ENCODE data around the gene S100A3.
"Not testable (repeated sequence)": the region's sequence is repeated elsewhere in the genome, so short reads cannot be mapped to it uniquely, and the experiment has no call there.

S100A3 gene

DNA sequence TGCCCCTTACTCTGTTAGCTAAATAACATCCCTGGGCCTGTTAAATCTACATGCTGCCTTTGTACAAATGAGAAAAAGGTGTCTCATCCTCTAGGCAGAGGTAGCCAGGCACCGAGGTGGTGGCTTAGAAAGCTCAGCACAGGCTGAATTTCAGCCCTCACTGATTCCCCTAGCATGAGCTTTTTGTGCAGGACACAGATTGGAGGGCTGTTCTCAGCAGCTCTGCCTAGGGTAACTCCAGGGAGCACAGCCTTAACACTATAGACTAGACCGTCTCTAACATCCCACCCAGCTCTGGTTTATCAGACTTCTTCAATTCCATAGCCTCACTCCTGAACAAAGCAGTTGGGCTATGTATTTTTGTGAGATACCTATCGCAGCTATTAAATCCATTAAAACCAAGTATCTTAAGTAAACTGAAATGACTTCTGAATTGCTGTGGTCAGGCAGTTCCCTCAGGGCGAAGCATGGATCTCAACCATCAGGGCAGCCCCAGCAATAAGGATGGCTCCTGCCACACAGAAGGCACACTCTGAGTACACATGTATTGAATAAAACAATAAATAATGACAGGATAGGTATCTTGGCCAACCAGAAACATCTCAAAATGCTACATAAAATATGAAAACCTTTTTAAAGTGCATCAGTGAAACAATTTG is 28.1 kb downstream of the S100A3 start:
- Histone ChIP-seq H3K36me3 (no peaks in the 10 kb centered on the region), H4K20me1 (no peaks in the 10 kb centered on the region), H3K27me3 (no peaks in the 10 kb centered on the region), H3K27ac (peak overlapping the region in 5 of 11 experiments; percentile 0 to 35 (median 22); a peak in 5 of 22 replicates), H3K9me3 (replicated peaks in 1 of 11) (peaks cover 0 to 11% (median 3%) of the 10 kb centered on the region in 11 experiments; a peak in 9 of 22 replicates), H3K4me3 (no peak overlapping the region), H3K9ac (0 out of 22 replicates have a peak overlapping the region, but pooled peaks of 1 of the 11 experiments have one; percentile 9), H3K4me2 (peak overlapping the region in 3 of 11 experiments; percentile 32 to 39 (median 37); a peak in 5 of 22 replicates), H3K4me1 (peaks cover 14 to 67% (median 47%) of the 10 kb centered on the region in 10 experiments)
- no peak for TF ChIP-seq Cebpa-rat (IDR thresholded peaks at IDR 0.05)

GRCh38 chr1:153520137-153520691 is 28.8 kb downstream of the S100A3 start:
- not testable (repeated sequence) for H3K4me3 ChIP-seq, H3K9ac ChIP-seq, H3K27me3 ChIP-seq, H4K20me1 ChIP-seq, H3K36me3 ChIP-seq
- Histone ChIP-seq H3K9me3 (replicated peaks in 1 of 11) (peaks cover 0 to 11% (median 3%) of the 10 kb centered on the region in 11 experiments; a peak in 9 of 22 replicates), H3K4me1 (peaks cover 21 to 69% (median 51%) of the 10 kb centered on the region in 10 experiments), H3K4me2 (peak overlapping the region in 4 of 11 experiments; percentile 18 to 92 (median 36); a peak in 6 of 22 replicates), H3K27ac (peak overlapping the region in 3 of 11 experiments; percentile 22 to 35 (median 25); a peak in 3 of 22 replicates)

GRCh38 chr1:153519242-153519641 is 29.8 kb downstream of the S100A3 start:
- Histone ChIP-seq H3K9ac (peak overlapping the region in 3 of 11 experiments; percentile 38 to 55 (median 54); a peak in 6 of 22 replicates), H3K4me1 (peaks cover 26 to 75% (median 60%) of the 10 kb centered on the region in 10 experiments), H3K4me2 (peak overlapping the region in 10 of 11 experiments; percentile 1 to 97 (median 74); a peak in 16 of 22 replicates), H3K36me3 (no peaks in the 10 kb centered on the region), H3K27ac (peak overlapping the region in 8 of 11 experiments; percentile 18 to 83 (median 72); a peak in 15 of 22 replicates), H4K20me1 (no peaks in the 10 kb centered on the region), H3K9me3 (replicated peaks in 1 of 11) (peaks cover 0 to 11% (median 3%) of the 10 kb centered on the region in 11 experiments; a peak in 9 of 22 replicates), H3K4me3 (peak overlapping the region in 1 of 10 experiments; percentile 41; a peak in 1 of 20 replicates), H3K27me3 (no peaks in the 10 kb centered on the region)
- TF ChIP-seq Cebpa-rat (IDR thresholded peaks at IDR 0.05), result no peak

DNA sequence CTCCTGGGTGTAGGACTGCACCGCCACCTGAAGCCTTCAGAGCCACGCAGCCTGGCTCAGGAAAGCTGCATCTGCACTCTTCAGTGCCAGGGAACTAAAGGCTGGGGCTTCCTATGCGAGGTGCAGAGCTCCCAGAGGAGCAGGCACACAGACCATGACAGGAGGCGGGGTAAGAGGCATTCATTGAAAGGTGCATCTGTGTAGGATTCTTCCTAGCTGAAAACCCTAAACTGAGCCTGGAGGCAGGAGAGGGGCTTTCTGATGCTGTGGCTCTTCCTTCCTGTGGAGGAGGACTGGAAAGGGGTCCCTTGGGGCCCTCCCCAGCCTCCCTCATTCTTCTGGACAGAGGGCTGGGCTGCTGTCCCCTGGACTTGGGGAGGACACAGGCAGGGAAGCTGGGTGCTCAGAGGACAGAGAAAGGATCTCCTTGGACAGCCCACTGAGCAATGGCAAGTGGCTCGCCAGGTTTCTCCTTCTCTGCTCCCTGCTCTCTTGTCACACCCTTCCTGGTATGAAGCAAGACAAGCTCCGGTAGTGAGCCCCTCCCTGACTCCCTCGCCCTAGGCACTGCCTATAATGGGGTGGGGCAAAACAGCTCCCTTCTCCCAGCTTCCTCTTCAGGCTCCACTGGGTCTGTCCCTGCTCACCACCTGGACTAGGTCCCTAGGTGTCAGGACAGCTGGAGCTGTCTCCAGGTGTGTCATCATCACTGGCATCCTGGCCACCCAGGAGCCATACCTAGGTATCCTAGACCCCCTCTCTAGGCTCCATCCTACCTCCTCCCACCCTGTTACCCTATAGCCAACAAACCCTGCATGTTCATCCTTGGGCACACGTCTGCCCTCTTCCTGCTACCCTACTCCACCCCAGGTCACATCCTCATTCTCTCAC is 33.3 kb downstream of the S100A3 start:
- Histone ChIP-seq H3K27me3 (no peaks in the 10 kb centered on the region), H3K4me3 (peak overlapping the region in 5 of 10 experiments; percentile 19 to 52 (median 35); a peak in 8 of 20 replicates), H3K27ac (peak overlapping the region in 10 of 11 experiments; percentile 5 to 83 (median 66); a peak in 19 of 22 replicates), H3K9ac (peak overlapping the region; percentile 18 to 65 (median 55); a peak in 20 of 22 replicates), H4K20me1 (no peaks in the 10 kb centered on the region), H3K4me2 (peak overlapping the region; percentile 80 to 97 (median 86)), H3K4me1 (peaks cover 35 to 99% (median 89%) of the 10 kb centered on the region in 10 experiments), H3K36me3 (no peaks in the 10 kb centered on the region), H3K9me3 (replicated peaks in 1 of 11) (no peaks in the 10 kb centered on the region)
- peak in 7 of 11 experiments; percentile 13 to 56 (median 37); a peak in 4 of 22 replicates for TF ChIP-seq Cebpa-rat (IDR thresholded peaks at IDR 0.05)

DNA sequence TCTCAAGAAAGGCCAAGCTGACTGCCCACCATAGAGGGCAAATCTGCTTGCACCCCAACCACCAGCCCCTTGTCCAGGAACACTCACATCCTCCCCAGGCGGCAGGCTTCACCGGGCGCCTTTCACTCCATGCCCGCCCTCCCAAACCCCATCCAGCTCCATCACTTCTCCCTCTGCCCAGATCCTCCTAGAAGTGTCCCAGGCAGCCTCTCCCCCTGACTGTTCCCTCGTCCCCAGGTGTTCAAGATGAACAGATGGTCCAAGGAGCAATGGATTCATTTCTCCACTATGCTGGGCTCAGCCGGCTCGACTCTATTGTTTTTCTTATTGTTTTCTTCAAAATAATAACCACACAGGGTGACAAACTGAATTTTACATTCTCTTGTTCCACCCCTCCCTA is 35.4 kb downstream of the S100A3 start:
- Histone ChIP-seq H3K4me3 (no peak overlapping the region), H3K4me2 (peak overlapping the region; percentile 30 to 97 (median 62); a peak in 16 of 22 replicates), H3K27ac (peak overlapping the region in 4 of 11 experiments; percentile 30 to 80 (median 41); a peak in 4 of 22 replicates), H3K4me1 (peaks cover 44 to 92% (median 79%) of the 10 kb centered on the region in 10 experiments), H3K36me3 (no peaks in the 10 kb centered on the region), H3K9ac (no peak overlapping the region), H3K9me3 (replicated peaks in 1 of 11) (no peaks in the 10 kb centered on the region), H3K27me3 (no peaks in the 10 kb centered on the region), H4K20me1 (no peaks in the 10 kb centered on the region)
- TF ChIP-seq Cebpa-rat (IDR thresholded peaks at IDR 0.05), result no peak

DNA sequence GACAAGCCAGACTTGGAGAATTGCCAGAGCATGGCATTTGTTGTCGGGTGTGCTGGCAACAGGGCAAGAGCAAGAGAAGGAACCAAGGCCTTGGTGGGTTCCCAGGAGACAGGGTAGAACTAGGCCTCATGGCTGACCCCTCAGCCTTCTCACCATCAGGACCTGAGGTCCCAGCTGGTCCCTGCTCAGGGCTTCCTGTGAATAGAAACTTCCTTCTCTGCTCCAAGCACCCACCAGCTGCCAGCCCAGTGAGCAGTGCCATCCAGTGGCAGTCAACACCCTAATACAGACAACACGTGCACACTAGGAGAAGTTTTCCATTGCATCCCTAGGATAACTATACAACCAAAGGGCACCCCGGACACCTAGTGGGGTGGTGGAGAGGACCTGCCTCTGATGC is 36.0 kb downstream of the S100A3 start:
- no peaks in the 10 kb centered on the region for H4K20me1 ChIP-seq
- H3K9me3 ChIP-seq (replicated peaks in 1 of 11), result no peaks in the 10 kb centered on the region
- H3K27ac ChIP-seq, result peak overlapping the region in 6 of 11 experiments; percentile 5 to 51 (median 28); a peak in 7 of 22 replicates
- TF ChIP-seq Cebpa-rat (IDR thresholded peaks at IDR 0.05), result no peak
- peak overlapping the region; percentile 30 to 97 (median 62) for H3K4me2 ChIP-seq
- no peaks in the 10 kb centered on the region for H3K27me3 ChIP-seq
- H3K4me1 ChIP-seq, result peaks cover 37 to 86% (median 73%) of the 10 kb centered on the region in 10 experiments
- H3K36me3 ChIP-seq, result no peaks in the 10 kb centered on the region
- no peak overlapping the region for H3K4me3 ChIP-seq
- H3K9ac ChIP-seq, result peak overlapping the region in 1 of 11 experiments; percentile 16; a peak in 1 of 22 replicates

DNA sequence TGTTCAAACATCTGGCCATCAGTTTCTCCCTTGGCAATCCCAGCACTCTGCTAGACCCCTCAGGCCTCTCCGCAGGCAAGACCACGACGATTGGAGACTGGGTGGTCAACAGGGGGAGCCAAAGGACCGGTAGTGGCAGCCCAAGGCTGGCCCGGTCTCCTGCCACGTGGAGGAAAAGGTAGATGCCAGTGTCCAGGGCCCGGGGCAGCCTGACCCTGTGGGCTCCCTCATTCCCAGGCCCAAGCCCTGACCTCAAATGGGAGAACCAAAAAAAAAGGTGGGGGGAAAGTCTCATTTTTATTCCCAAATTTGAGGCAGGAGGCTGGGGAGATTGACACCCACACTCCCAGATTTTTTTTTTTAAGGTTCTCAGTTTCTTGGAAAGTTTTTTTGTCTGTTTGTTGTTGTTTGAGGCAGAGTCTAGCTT is 38.1 kb downstream of the S100A3 start:
- no peak for TF ChIP-seq Cebpa-rat (IDR thresholded peaks at IDR 0.05)
- Histone ChIP-seq H3K27ac (peak overlapping the region in 4 of 11 experiments; percentile 1 to 33 (median 22); a peak in 2 of 22 replicates), H3K4me2 (peak overlapping the region in 9 of 11 experiments; percentile 1 to 90 (median 14); a peak in 11 of 22 replicates), H3K4me1 (peaks cover 31 to 74% (median 57%) of the 10 kb centered on the region in 10 experiments), H3K9ac (peak overlapping the region in 1 of 11 experiments; percentile 32; a peak in 5 of 22 replicates), H3K9me3 (replicated peaks in 1 of 11) (no peaks in the 10 kb centered on the region), H3K27me3 (no peaks in the 10 kb centered on the region), H3K36me3 (no peaks in the 10 kb centered on the region), H3K4me3 (no peak overlapping the region), H4K20me1 (no peaks in the 10 kb centered on the region)

DNA sequence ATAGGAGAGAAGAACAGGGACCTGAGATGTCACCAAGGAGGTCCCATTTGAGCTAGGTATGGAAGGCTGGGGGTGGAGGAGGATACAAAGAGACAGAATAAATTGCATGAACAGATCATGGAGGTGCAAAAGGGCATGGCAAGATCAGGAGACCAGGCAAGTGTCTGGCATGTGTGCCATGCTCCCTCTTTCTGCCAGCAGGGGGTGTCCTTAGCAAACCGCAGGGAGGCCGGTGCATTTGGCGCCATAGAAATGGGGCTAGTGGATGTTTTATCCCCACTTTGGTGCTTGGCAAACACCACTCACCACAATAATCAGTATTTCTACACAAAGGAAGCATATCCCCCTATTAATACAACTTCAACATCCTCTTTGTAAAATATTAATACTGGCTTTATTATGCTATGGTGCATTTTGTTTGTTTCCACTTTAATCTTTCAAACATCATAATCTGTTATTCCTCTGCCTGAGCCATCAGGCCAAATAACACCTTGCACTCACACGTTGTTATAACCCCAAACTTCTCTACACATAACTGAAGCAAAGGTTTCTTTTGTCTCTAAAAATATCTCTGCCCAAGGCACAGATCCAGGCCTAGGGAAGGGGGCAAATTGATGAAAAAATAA is 39.2 kb downstream of the S100A3 start:
- H3K9ac ChIP-seq, result no peak overlapping the region
- H3K27ac ChIP-seq, result 0 out of 22 replicates have a peak overlapping the region, but pooled peaks of 1 of the 11 experiments have one; percentile 33
- no peak for TF ChIP-seq Cebpa-rat (IDR thresholded peaks at IDR 0.05)
- no peaks in the 10 kb centered on the region for H3K36me3 ChIP-seq
- no peaks in the 10 kb centered on the region for H3K27me3 ChIP-seq
- no peak overlapping the region for H3K4me3 ChIP-seq
- H3K9me3 ChIP-seq (replicated peaks in 1 of 11), result no peaks in the 10 kb centered on the region
- peaks cover 20 to 67% (median 46%) of the 10 kb centered on the region in 10 experiments for H3K4me1 ChIP-seq
- H3K4me2 ChIP-seq, result peak overlapping the region in 4 of 11 experiments; percentile 1 to 31 (median 18); a peak in 3 of 22 replicates
- H4K20me1 ChIP-seq, result no peaks in the 10 kb centered on the region
